HCT116 (cell line): Measurements from ENCODE around the gene ZNF521. TPM values are rescaled to one million over a fixed set of nuclear protein-coding genes. Genes with fewer than 3 reads are reported as not detected.

Experiments
- ATAC-seq: fragments of 200-7000 bp; cut with Tn5 transposase; 2 replicates; pipeline ENCODE4 v1.9.1; 2020; ENCODE audit warnings: mild to moderate bottlenecking, moderate library complexity
- BruUV-seq: library from RNA; stranded (reverse); fragments of 400-500 nt; replicated peaks from 2 replicates; lab custom pipeline; 2021; lab: Mats Ljungman, UMichigan
- CTCF ChIA-PET: fragments of 300-600 bp; sonication (Branson Sonifier 250); formaldehyde crosslinking; loops from one replicate; lab custom pipeline; 2021; ENCODE audit warnings: antibody characterized with exemption; lab: Charles Lee
- POLR2A ChIA-PET: fragments of 300-600, 350-600 bp; sonication (Branson Sonifier 250); formaldehyde crosslinking; loops from one replicate; lab custom pipeline; 2021; ENCODE audit warnings: antibody characterized with exemption; lab: Charles Lee
- RAD21 ChIA-PET, 2 experiments: fragments of 300-600 bp; sonication (Branson Sonifier 250); formaldehyde crosslinking; loops; one replicate each; lab custom pipeline; 2023; ENCODE audit warnings: low total read pairs in 2 of 2; ENCODE audit not compliant: uncharacterized antibody in 2 of 2, unreplicated experiment in 2 of 2, low non-redundant PET in 1 of 2; lab: Charles Lee
- DNase-seq: peaks from one replicate; pipeline ENCODE4 v3.0.0-alpha.2; 2010; ENCODE audit warnings: low read depth, low spot score
- H2AFZ ChIP-seq: fragments of 200-600 bp; shearing (Covaris generic), sonication (generic); 2 replicates; pipeline ENCODE4 v1.6.1; 2017; ENCODE audit warnings: low read depth, mixed run types, mixed read lengths, antibody characterized with exemption, low read length; ENCODE audit not compliant: poor library complexity, severe bottlenecking
- H3K27ac ChIP-seq: 2 replicates; pipeline ENCODE4 v1.5.1; 2012; ENCODE audit warnings: low read depth, low read length
- H3K27me3 ChIP-seq: fragments of 200-600 bp; sonication (generic); 2 replicates; pipeline ENCODE4 v1.6.1; 2016; ENCODE audit warnings: mixed run types, low read length, mixed read lengths; ENCODE audit not compliant: insufficient read depth
- H3K36me3 ChIP-seq, 2 experiments: fragments of 200-500 bp in 1 of 2; fragments of 200-600 bp in 1 of 2; sonication (Bioruptor generic) in 1 of 2; sonication (generic) in 1 of 2; 2 replicates each; pipeline versions ENCODE4 v1.5.1 to v1.6.1; 2014 to 2016; ENCODE audit warnings: low read length in 2 of 2, inconsistent platforms in 1 of 2, mixed read lengths in 1 of 2, mixed run types in 1 of 2; ENCODE audit not compliant: insufficient read depth in 2 of 2, control insufficient read depth in 1 of 2
- H3K4me1 ChIP-seq, 2 experiments: fragments of 200-600 bp in 1 of 2; sonication (generic) in 1 of 2; 2 replicates each; pipeline versions ENCODE4 v1.5.1 to v1.6.1; 2012 to 2017; ENCODE audit warnings: low read length in 2 of 2, inconsistent platforms in 1 of 2, mild to moderate bottlenecking in 1 of 2, mixed read lengths in 1 of 2, mixed run types in 1 of 2, moderate library complexity in 1 of 2; ENCODE audit not compliant: insufficient read depth in 2 of 2, control insufficient read depth in 1 of 2
- H3K4me2 ChIP-seq: fragments of 200-600 bp; sonication (generic); 2 replicates; pipeline ENCODE4 v1.6.1; 2017; ENCODE audit warnings: mixed run types, low read length, mixed read lengths
- H3K4me3 ChIP-seq, 2 experiments: fragments of 200-600 bp in 1 of 2; sonication (generic) in 1 of 2; replicated peaks in 1 of 2; 2 replicates each; pipeline ENCODE4 v1.5.1; 2011 to 2016; ENCODE audit warnings: low read length in 2 of 2, control low read depth in 1 of 2, low read depth in 1 of 2, mild to moderate bottlenecking in 1 of 2, mixed read lengths in 1 of 2, mixed run types in 1 of 2
- H3K79me2 ChIP-seq: fragments of 200-600 bp; sonication (generic); 2 replicates; pipeline ENCODE4 v1.6.1; 2017; ENCODE audit warnings: mild to moderate bottlenecking, mixed run types, low read length, moderate library complexity, mixed read lengths; ENCODE audit not compliant: insufficient read depth
- H3K9ac ChIP-seq: fragments of 200-600 bp; sonication (generic); 2 replicates; pipeline ENCODE4 v1.6.1; 2016; ENCODE audit warnings: low read length, mixed read lengths
- H3K9me2 ChIP-seq: fragments of 200-600 bp; sonication (generic), shearing (Covaris generic); 2 replicates; pipeline ENCODE4 v1.6.1; 2017; ENCODE audit warnings: mixed run types, mild to moderate bottlenecking, moderate library complexity; ENCODE audit not compliant: insufficient read depth
- H3K9me3 ChIP-seq, 2 experiments: fragments of 200-500 bp in 1 of 2; fragments of 200-600 bp in 1 of 2; sonication (Bioruptor generic) in 1 of 2; sonication (generic) in 1 of 2; 2 replicates each; pipeline ENCODE4 v1.6.1; 2014 to 2017; ENCODE audit warnings: low read length in 2 of 2, mixed read lengths in 2 of 2, inconsistent platforms in 1 of 2, low read depth in 1 of 2, mild to moderate bottlenecking in 1 of 2, mixed run types in 1 of 2, moderate library complexity in 1 of 2; ENCODE audit not compliant: control insufficient read depth in 1 of 2, insufficient read depth in 1 of 2
- H4K20me1 ChIP-seq: fragments of 200-600 bp; sonication (generic), shearing (Covaris generic); 2 replicates; pipeline ENCODE4 v1.6.1; 2017; ENCODE audit warnings: mixed run types, mild to moderate bottlenecking, moderate library complexity; ENCODE audit not compliant: insufficient read depth
- CEBPB ChIP-seq: IDR thresholded peaks from 2 replicates; pipeline ENCODE4 v1.6.1; 2012; ENCODE audit warnings: low read depth
- CTCF ChIP-seq, 3 experiments: fragments of 200-600 bp in 1 of 3; sonication (generic) in 1 of 3; IDR thresholded peaks in 2 of 3; conservative IDR thresholded peaks in 1 of 3; 2 replicates each; pipeline ENCODE4 v1.5.1; 2012 to 2017; ENCODE audit warnings: low read depth in 2 of 3, low read length in 2 of 3, antibody characterized with exemption in 1 of 3, borderline replicate concordance in 1 of 3, control low read depth in 1 of 3, mild to moderate bottlenecking in 1 of 3, mixed read lengths in 1 of 3, mixed run types in 1 of 3, moderate library complexity in 1 of 3; ENCODE audit not compliant: insufficient read depth in 1 of 3
- ELF1 ChIP-seq: IDR thresholded peaks from 2 replicates; pipeline ENCODE4 v1.6.1; 2012; ENCODE audit warnings: low read depth, borderline replicate concordance
- EZH2 ChIP-seq: fragments of 200-600 bp; sonication (generic); IDR thresholded peaks from 2 replicates; pipeline ENCODE4 v1.6.1; 2017; ENCODE audit warnings: antibody characterized with exemption, mixed run types
- FOSL1 ChIP-seq: IDR thresholded peaks from 2 replicates; pipeline ENCODE4 v1.6.1; 2012; ENCODE audit warnings: low read depth
- JUND ChIP-seq: IDR thresholded peaks from 2 replicates; pipeline ENCODE4 v1.6.1; 2012
- MAX ChIP-seq: IDR thresholded peaks from 2 replicates; pipeline ENCODE4 v1.6.1; 2012
- POLR2A ChIP-seq: IDR thresholded peaks from 2 replicates; pipeline ENCODE4 v1.7.0; 2011; ENCODE audit warnings: borderline replicate concordance; ENCODE audit not compliant: insufficient read depth, insufficient read length; ENCODE audit errors: extremely low read depth
- REST ChIP-seq: IDR thresholded peaks from 2 replicates; pipeline ENCODE4 v1.6.1; 2012; ENCODE audit warnings: low read depth
- SIN3A ChIP-seq: IDR thresholded peaks from 2 replicates; pipeline ENCODE4 v1.6.1; 2012; ENCODE audit warnings: low read depth
- TCF7L2 ChIP-seq: IDR thresholded peaks from 2 replicates; pipeline ENCODE4 v1.7.0; 2011; ENCODE audit warnings: borderline replicate concordance, inconsistent platforms; ENCODE audit not compliant: insufficient read depth, insufficient read length; ENCODE audit errors: extremely low read depth
- ZBTB33 ChIP-seq: IDR thresholded peaks from 2 replicates; pipeline ENCODE4 v1.6.1; 2011; ENCODE audit warnings: mild to moderate bottlenecking, low read length, moderate library complexity; ENCODE audit not compliant: insufficient replicate concordance; ENCODE audit errors: extremely low read depth
- ZNF274 ChIP-seq: fragments of 200-500 bp; sonication (Bioruptor generic); IDR thresholded peaks from 2 replicates; pipeline ENCODE4 v1.6.1; 2014; ENCODE audit warnings: mild to moderate bottlenecking, low read depth, low read length, inconsistent platforms
- intact Hi-C: fragments of 100-400 bp; cut with micrococcal nuclease; formaldehyde crosslinking; loops from 2 replicates; pipeline ENCODE4 v1.10.0; 2022
- total RNA-seq: library from RNA; stranded (reverse); gene quantifications from one replicate; pipeline ENCODE4 v1.2.1, GENCODE V29; 2021; ENCODE audit not compliant: unreplicated experiment

Gene ZNF521
- total RNA-seq, 1 experiment from 2014 or later = 0.10 TPM

GRCh38 chr18:25231327-25231691, 120.7 kb downstream of the ZNF521 start:
- no peak for ATAC-seq
- Histone ChIP-seq H4K20me1 (no peaks in the 10 kb centered on the region), H2AFZ (no peak overlapping the region)
- TF ChIP-seq POLR2A = no peak
- TF ChIP-seq MAX = no peak
- no peak for TF ChIP-seq CTCF (IDR thresholded peaks at IDR 0.05 in 2 of 3, conservative IDR thresholded peaks at IDR 0.05 in 1 of 3; ENCODE audit: borderline replicate concordance in 1 of 3, insufficient read depth in 1 of 3, low read depth in 2 of 3, low read length in 2 of 3)
- no peak for TF ChIP-seq ELF1
- no peak for TF ChIP-seq JUND
- TF ChIP-seq FOSL1 = no peak
- TF ChIP-seq TCF7L2 = no peak
- no peak for TF ChIP-seq SIN3A
- no peak for TF ChIP-seq REST
- TF ChIP-seq EZH2 = no peak
- no peak for TF ChIP-seq CEBPB
- no peak for TF ChIP-seq ZBTB33
- TF ChIP-seq ZNF274 = no peak
- TF ChIP-seq, all 23 proteins: peak for 0
- BruUV-seq = no TSS peak
- Histone ChIP-seq H3K36me3 (no peaks in the 10 kb centered on the region), H3K4me2 (no peak overlapping the region), H3K79me2 (no peaks in the 10 kb centered on the region), H3K9me2 (no peaks in the 10 kb centered on the region), H3K4me1 (no peaks in the 10 kb centered on the region), H3K27me3 (no peaks in the 10 kb centered on the region; the same call in 1 of the 2 replicates), H3K4me3 (no peak overlapping the region), H3K9ac (no peak overlapping the region), H3K9me3 (no peaks in the 10 kb centered on the region; a peak in 1 of 4 replicates), H3K27ac (no peak overlapping the region)
- ChIA-PET POLR2A (no interaction called here), CTCF (no interaction called here), RAD21 (no interaction called here)
- no peak for DNase-seq
- intact Hi-C loops = no loop called here
